H1 (cell line): Measurements from ENCODE around the gene HPD. TPM values are rescaled to one million over a fixed set of nuclear protein-coding genes. Genes with fewer than 3 reads are reported as not detected.

Source experiments
- CTCF ChIA-PET: fragments of 300-600 bp; sonication (Branson Sonifier 250); formaldehyde crosslinking; loops from one replicate; lab custom pipeline; 2021; ENCODE audit not compliant: partially characterized antibody; lab: Charles Lee
- POLR2A ChIA-PET: fragments of 300-600 bp; sonication (Branson Sonifier 250); formaldehyde crosslinking; loops from one replicate; lab custom pipeline; 2021; ENCODE audit warnings: inconsistent platforms; ENCODE audit not compliant: partially characterized antibody; lab: Charles Lee
- DNase-seq, 2 experiments: peaks; one replicate each; pipeline versions ENCODE4 v3.0.0 to v3.0.0-alpha.2; 2010 to 2022; ENCODE audit warnings: low spot score in 2 of 2, low read depth in 1 of 2, mixed read lengths in 1 of 2
- FAIRE-seq: peaks from 2 replicates; lab custom pipeline; 2011; peaks lifted over from hg19 to GRCh38; lab: Jason Lieb, UNC
- H2AFZ ChIP-seq: 2 replicates; pipeline ENCODE4 v1.8.1; 2012; ENCODE audit warnings: low read length, inconsistent platforms
- H2AK5ac ChIP-seq: 2 replicates; pipeline ENCODE4 v1.6.1; 2013; ENCODE audit warnings: low read depth, low read length
- H2BK120ac ChIP-seq: replicated peaks from 2 replicates; pipeline ENCODE3; 2013; ENCODE audit warnings: low read depth, low read length, inconsistent platforms
- H2BK12ac ChIP-seq: 2 replicates; pipeline ENCODE4 v1.6.1; 2013; ENCODE audit warnings: low read depth, low read length
- H2BK15ac ChIP-seq: 2 replicates; pipeline ENCODE4 v1.6.1; 2013; ENCODE audit warnings: low read length
- H2BK20ac ChIP-seq: 2 replicates; pipeline ENCODE4 v1.6.1; 2013; ENCODE audit warnings: low read length
- H2BK5ac ChIP-seq: 2 replicates; pipeline ENCODE4 v1.6.1; 2013; ENCODE audit warnings: low read depth, low read length
- H3K14ac ChIP-seq: 2 replicates; pipeline ENCODE4 v1.6.1; 2013; ENCODE audit warnings: inconsistent platforms; ENCODE audit not compliant: insufficient read length
- H3K18ac ChIP-seq: 2 replicates; pipeline ENCODE4 v1.6.1; 2013; ENCODE audit warnings: low read length; ENCODE audit errors: extremely low read depth
- H3K23ac ChIP-seq: 2 replicates; pipeline ENCODE4 v1.6.1; 2013; ENCODE audit warnings: inconsistent platforms; ENCODE audit not compliant: insufficient read length
- H3K23me2 ChIP-seq: 2 replicates; pipeline ENCODE4 v1.6.1; 2013; ENCODE audit warnings: low read depth, low read length
- H3K27ac ChIP-seq: 2 replicates; pipeline ENCODE4 v1.6.1; 2011; ENCODE audit warnings: low read depth, low read length, inconsistent platforms
- H3K27me3 ChIP-seq, 4 experiments: replicated peaks in 1 of 4; 1 replicate in 1 of 4; 2 replicates in 3 of 4; pipeline versions ENCODE4 v1.6.1 to v1.8.1; 2011 to 2013; ENCODE audit warnings: low read length in 3 of 4, mild to moderate bottlenecking in 3 of 4, inconsistent platforms in 2 of 4, mixed read lengths in 2 of 4, moderate library complexity in 1 of 4; ENCODE audit not compliant: control insufficient read depth in 3 of 4, insufficient read depth in 3 of 4; ENCODE audit errors: extremely low read depth in 1 of 4
- H3K36me3 ChIP-seq, 4 experiments: 2 replicates each; pipeline versions ENCODE4 v1.6.1 to v1.8.1; 2011 to 2013; ENCODE audit warnings: mild to moderate bottlenecking in 4 of 4, low read length in 3 of 4, moderate library complexity in 2 of 4, control low read depth in 1 of 4, inconsistent platforms in 1 of 4; ENCODE audit not compliant: insufficient read depth in 4 of 4, control insufficient read depth in 2 of 4
- H3K4ac ChIP-seq: replicated peaks from 2 replicates; pipeline ENCODE3; 2013; ENCODE audit warnings: low read length, low read depth, mixed read lengths, inconsistent platforms; ENCODE audit not compliant: insufficient read length
- H3K4me1 ChIP-seq, 4 experiments: replicated peaks in 1 of 4; 1 replicate in 1 of 4; 2 replicates in 3 of 4; pipeline versions ENCODE4 v1.6.1 to v1.8.1; 2011 to 2013; ENCODE audit warnings: low read length in 3 of 4, inconsistent platforms in 2 of 4, mixed read lengths in 1 of 4; ENCODE audit not compliant: insufficient read depth in 4 of 4, control insufficient read depth in 3 of 4
- H3K4me2 ChIP-seq, 2 experiments: 2 replicates each; pipeline versions ENCODE4 v1.6.1 to v1.8.1; 2011 to 2013; ENCODE audit warnings: low read depth in 2 of 2, low read length in 2 of 2, control low read depth in 1 of 2, inconsistent platforms in 1 of 2, mild to moderate bottlenecking in 1 of 2; ENCODE audit not compliant: insufficient read depth in 1 of 2
- H3K4me3 ChIP-seq, 4 experiments: fragments of 200-600, 300-600 bp in 1 of 4; sonication (generic), shearing (Covaris generic), sonication (Bioruptor Twin) in 1 of 4; 2 replicates each; pipeline versions ENCODE4 v1.5.1 to v1.8.1; 2011 to 2016; ENCODE audit warnings: low read length in 4 of 4, low read depth in 3 of 4, control low read depth in 2 of 4, inconsistent platforms in 2 of 4, mild to moderate bottlenecking in 2 of 4, mixed read lengths in 1 of 4, moderate library complexity in 1 of 4; ENCODE audit not compliant: insufficient read depth in 2 of 4; ENCODE audit errors: extremely low read depth in 1 of 4
- H3K56ac ChIP-seq: replicated peaks from 2 replicates; pipeline ENCODE3; 2013; ENCODE audit warnings: low read depth, mild to moderate bottlenecking, mixed read lengths, low read length, inconsistent platforms; ENCODE audit not compliant: insufficient read length
- H3K79me1 ChIP-seq: 2 replicates; pipeline ENCODE4 v1.6.1; 2013; ENCODE audit warnings: low read depth, low read length, control low read depth
- H3K79me2 ChIP-seq, 2 experiments: 2 replicates each; pipeline versions ENCODE4 v1.6.1 to v1.8.1; 2012 to 2013; ENCODE audit warnings: low read length in 2 of 2, mild to moderate bottlenecking in 2 of 2, inconsistent platforms in 1 of 2; ENCODE audit not compliant: insufficient read depth in 2 of 2, control insufficient read depth in 1 of 2
- H3K9ac ChIP-seq, 4 experiments: replicated peaks in 1 of 4; 1 replicate in 1 of 4; 2 replicates in 3 of 4; pipeline versions ENCODE4 v1.6.1 to v1.8.1; 2011 to 2013; ENCODE audit warnings: low read depth in 3 of 4, low read length in 3 of 4, control low read depth in 2 of 4, mild to moderate bottlenecking in 2 of 4, moderate library complexity in 2 of 4, inconsistent platforms in 1 of 4; ENCODE audit errors: extremely low read depth in 1 of 4
- H3K9me3 ChIP-seq, 2 experiments: 2 replicates each; pipeline versions ENCODE4 v1.6.1 to v1.8.1; 2012 to 2013; ENCODE audit warnings: mild to moderate bottlenecking in 2 of 2, moderate library complexity in 2 of 2, control low read depth in 1 of 2, inconsistent platforms in 1 of 2, low read depth in 1 of 2, low read length in 1 of 2, mixed read lengths in 1 of 2; ENCODE audit not compliant: insufficient read depth in 2 of 2
- H4K20me1 ChIP-seq, 2 experiments: replicated peaks in 1 of 2; 2 replicates each; pipeline versions ENCODE3 to v1.8.1; 2011 to 2013; ENCODE audit warnings: inconsistent platforms in 2 of 2, low read length in 2 of 2, mild to moderate bottlenecking in 1 of 2; ENCODE audit not compliant: insufficient read depth in 2 of 2, control insufficient read depth in 1 of 2
- H4K5ac ChIP-seq: 2 replicates; pipeline ENCODE4 v1.6.1; 2013; ENCODE audit warnings: low read length, low read depth, mixed read lengths, inconsistent platforms; ENCODE audit not compliant: insufficient read length
- H4K8ac ChIP-seq: 2 replicates; pipeline ENCODE4 v1.8.0; 2013; ENCODE audit warnings: mild to moderate bottlenecking, moderate library complexity, low read length, inconsistent platforms; ENCODE audit not compliant: insufficient read depth; ENCODE audit errors: extremely low read depth
- H4K91ac ChIP-seq: replicated peaks from 2 replicates; pipeline ENCODE3; 2013; ENCODE audit warnings: low read length, mixed read lengths, inconsistent platforms; ENCODE audit not compliant: insufficient read length
- CTCF ChIP-seq, 3 experiments: IDR thresholded peaks; 1 replicate in 2 of 3; 2 replicates in 1 of 3; pipeline versions ENCODE4 v1.5.1 to v1.6.1; 2011; ENCODE audit warnings: low read length in 3 of 3, mild to moderate bottlenecking in 3 of 3, inconsistent platforms in 2 of 3, low read depth in 1 of 3, moderate library complexity in 1 of 3; ENCODE audit not compliant: insufficient read depth in 1 of 3; ENCODE audit errors: control extremely low read depth in 1 of 3
- EZH2 ChIP-seq: fragments of 200-600 bp; sonication (generic); IDR thresholded peaks from 2 replicates; pipeline ENCODE4 v1.7.1; 2012; ENCODE audit warnings: low read depth, mild to moderate bottlenecking, moderate library complexity, low read length, inconsistent platforms; ENCODE audit not compliant: severe bottlenecking
- RFX5 ChIP-seq: IDR thresholded peaks from 2 replicates; pipeline ENCODE4 v1.6.1; 2011; ENCODE audit warnings: low read depth, low read length, improper control_type of control experiment, borderline replicate concordance
- SAP30 ChIP-seq: fragments of 300-600 bp; sonication (generic); IDR thresholded peaks from 2 replicates; pipeline ENCODE4 v1.7.1; 2012; ENCODE audit warnings: low read length, moderate library complexity, mild to moderate bottlenecking, inconsistent platforms; ENCODE audit not compliant: insufficient read depth, insufficient replicate concordance
- TEAD4 ChIP-seq: IDR thresholded peaks from 2 replicates; pipeline ENCODE4 v1.6.1; 2012; ENCODE audit warnings: low read depth, low read length, inconsistent platforms, mixed read lengths
- WGBS, 2 experiments: shearing (Covaris generic) in 1 of 2; methylation state at CpG; one replicate each; pipeline versions ENCODE4 v1.1.6 to v1.1.7; 2013 to 2015; ENCODE audit warnings: low lambda C conversion rate in 2 of 2, mixed read lengths in 2 of 2, inconsistent platforms in 1 of 2, low coverage in 1 of 2, missing lambda C conversion rate in 1 of 2; ENCODE audit not compliant: insufficient replicate concordance in 2 of 2, insufficient coverage in 1 of 2, insufficient read length in 1 of 2; ENCODE audit errors: extremely low coverage in 1 of 2, missing lambda C conversion rate in 1 of 2; 5-methylcytosine and 5-hydroxymethylcytosine counted together
- polyA plus RNA-seq, 7 experiments: library from polyadenylated mRNA; depleted of rRNA in 3 of 7; stranded (reverse) in 5 of 7; unstranded in 2 of 7; fragments of >200 nt in 5 of 7; fragments of 200-250 nt in 2 of 7; gene quantifications; 1 replicate in 5 of 7; 2 replicates in 1 of 7; 4 replicates in 1 of 7; pipeline versions ENCODE4 v1.2.1 to v1.2.3, GENCODE V29; 2011 to 2013; ENCODE audit warnings: missing spikeins in 2 of 7, mixed read lengths in 2 of 7
- total RNA-seq: library from RNA; stranded (reverse); fragmentation: NEBNext Ultra II Directional; extraction: Animal tissue kit (Norgen Biotek cat#: 25700); gene quantifications from 2 replicates; pipeline ENCODE4 v1.2.1, GENCODE V29; 2021

Gene HPD
- total and polyA plus RNA-seq, 2 of the 8 experiments (the other 6 are each of a cell fraction or from before 2014, with no cell fraction given), result 0.48 to 0.56 TPM

- peaks cover 0 to 7% of the 10 kb centered on the region in 2 experiments for H4K20me1 ChIP-seq
- H3K79me2 ChIP-seq, result no peaks in the 10 kb centered on the region
- H2AFZ ChIP-seq, result no peak overlapping the region
- H3K23me2 ChIP-seq, result no peaks in the 10 kb centered on the region
- no peak overlapping the region for H4K8ac ChIP-seq
- ChIA-PET CTCF (interaction anchor here (1.2 kb wide), 1 partner anchor 21 kb away, joined by 4 read pairs; no protein-coding TSS in a partner anchor), POLR2A (interaction anchor here (0.6 to 6.4 kb wide), 4 partner anchors 11 to 34 kb away, joined by 3 to 50 read pairs (median 18); partner anchors contain the start of genes RHOF and SETD1B)
- no peaks in the 10 kb centered on the region for H3K4me1 ChIP-seq
- 90% methylated on average over 7 of the region's 7 CpGs; no CpG with 5 or more reads in 1 of the 2 experiments for WGBS, 2 experiments
- no peak overlapping the region for H3K56ac ChIP-seq
- H3K4me3 ChIP-seq, result no peak overlapping the region
- no peak for DNase-seq
- H2BK12ac ChIP-seq, result no peak overlapping the region
- no peak for TF ChIP-seq EZH2
- no peak for TF ChIP-seq CTCF (IDR thresholded peaks at IDR 0.05; ENCODE audit: control extremely low read depth in 1 of 3, insufficient read depth in 1 of 3, low read depth in 1 of 3, low read length in 3 of 3)
- no peak for TF ChIP-seq RFX5
- TF ChIP-seq TEAD4, result no peak
- TF ChIP-seq SAP30, result no peak
- no peak overlapping the region for H2BK15ac ChIP-seq
- H3K4ac ChIP-seq, result no peak overlapping the region
- no peak overlapping the region for H4K91ac ChIP-seq
- H3K23ac ChIP-seq, result no peak overlapping the region
- H3K4me2 ChIP-seq, result no peak overlapping the region
- no peak overlapping the region for H3K18ac ChIP-seq
- H3K79me1 ChIP-seq, result no peaks in the 10 kb centered on the region
- H3K14ac ChIP-seq, result no peak overlapping the region
- no peak overlapping the region for H2BK20ac ChIP-seq
- no peak overlapping the region for H3K27ac ChIP-seq
- peaks cover 3 to 39% (median 14%) of the 10 kb centered on the region in 4 experiments; a peak in 7 of 8 replicates for H3K36me3 ChIP-seq
- no peak overlapping the region for H2AK5ac ChIP-seq
- H2BK120ac ChIP-seq, result no peak overlapping the region
- no peak for FAIRE-seq
- H3K9me3 ChIP-seq, result no peaks in the 10 kb centered on the region
- no peak overlapping the region for H3K9ac ChIP-seq
- no peak overlapping the region for H4K5ac ChIP-seq
- no peaks in the 10 kb centered on the region for H3K27me3 ChIP-seq
- H2BK5ac ChIP-seq, result no peak overlapping the region
These were observed 29.3 kb downstream of the HPD start for GRCh38 chr12:121829250-121829918.
